SJCRH30 (cell line): Measurements from ENCODE around the gene ANKRD22. TPM values are rescaled to one million over a fixed set of nuclear protein-coding genes. Genes with fewer than 3 reads are reported as not detected.

Experiments
- DNase-seq, 2 experiments: peaks; one replicate each; pipeline ENCODE4 v3.0.0-alpha.2; 2015 to 2020
- H3K27ac ChIP-seq: fragments of 250-450 bp; sonication (Bioruptor Pico); 2 replicates; pipeline ENCODE4 v1.5.1; 2020; ENCODE audit warnings: mild to moderate bottlenecking, moderate library complexity
- H3K27me3 ChIP-seq: fragments of 250-450 bp; sonication (Bioruptor Pico); 2 replicates; pipeline ENCODE4 v1.5.1; 2020; ENCODE audit warnings: mild to moderate bottlenecking, moderate library complexity
- H3K36me3 ChIP-seq: fragments of 250-450 bp; sonication (Bioruptor Pico); 2 replicates; pipeline ENCODE4 v1.5.1; 2020; ENCODE audit warnings: mild to moderate bottlenecking, moderate library complexity
- H3K4me1 ChIP-seq: fragments of 250-450 bp; sonication (Bioruptor Pico); 2 replicates; pipeline ENCODE4 v1.5.1; 2020; ENCODE audit warnings: mild to moderate bottlenecking, moderate library complexity
- H3K4me3 ChIP-seq: fragments of 250-450 bp; sonication (Bioruptor Pico); 2 replicates; pipeline ENCODE4 v1.5.1; 2020; ENCODE audit warnings: mild to moderate bottlenecking, moderate library complexity
- H3K9me3 ChIP-seq: fragments of 250-450 bp; sonication (Bioruptor Pico); replicated peaks from 2 replicates; pipeline ENCODE4 v1.5.1; 2020; ENCODE audit warnings: mild to moderate bottlenecking, moderate library complexity
- total RNA-seq: library from RNA; depleted of rRNA; stranded (reverse); fragments of >200 nt; shearing (Covaris generic); gene quantifications from 2 replicates; pipeline ENCODE4 v1.2.3, GENCODE V29; 2014; rRNA removed

Gene ANKRD22
- total RNA-seq, 1 experiment from 2014 or later = not detected

DNA sequence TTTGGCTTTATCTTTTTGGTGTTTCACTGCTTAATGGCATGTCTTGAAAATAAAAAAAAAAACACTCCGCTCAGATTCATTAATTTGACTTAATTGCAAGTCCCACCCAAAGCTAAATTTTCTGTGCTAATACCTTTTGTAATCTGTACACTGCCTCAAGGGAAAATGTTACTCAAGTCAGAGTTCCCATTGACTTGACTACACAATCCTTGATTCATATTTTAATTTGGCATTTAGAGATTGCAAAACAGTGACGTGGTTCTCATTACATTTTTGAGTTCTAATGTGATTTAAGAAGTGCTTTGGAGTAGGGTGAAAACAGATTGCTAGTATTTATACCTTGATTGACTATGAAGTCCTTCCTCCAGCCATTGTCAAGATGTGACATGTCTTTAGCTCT is 70.4 kb downstream of the ANKRD22 start:
- no peaks in the 10 kb centered on the region for H3K36me3 ChIP-seq
- H3K9me3 ChIP-seq = no peaks in the 10 kb centered on the region
- no peak overlapping the region for H3K4me3 ChIP-seq
- no peaks in the 10 kb centered on the region for H3K27me3 ChIP-seq
- no peak overlapping the region for H3K27ac ChIP-seq
- no peaks in the 10 kb centered on the region for H3K4me1 ChIP-seq
- no peak for DNase-seq

Other genes with a start within 250 kb of the ANKRD22 start
- gene LIPF, start 187.4 kb downstream of the ANKRD22 start, total RNA-seq = not detected in 2 replicates
- not detected in 2 replicates for gene LIPK, start 145.6 kb downstream of the ANKRD22 start, total RNA-seq
- not detected in 2 replicates for gene LIPN, start 91.8 kb downstream of the ANKRD22 start, total RNA-seq
- not detected in 2 replicates for gene LIPM, start 49.1 kb downstream of the ANKRD22 start, total RNA-seq
- 4.6 and 4.7 TPM in 2 replicates for gene STAMBPL1, start 28.4 kb upstream of the ANKRD22 start, total RNA-seq
- gene ACTA2, start 100.9 kb upstream of the ANKRD22 start, total RNA-seq = 0.48 and 0.95 TPM in 2 replicates
- gene FAS, start 139.0 kb upstream of the ANKRD22 start, total RNA-seq = 0.48 and 0.75 TPM in 2 replicates